K562 (cell line): ENCODE results near the gene TSHR. TPM values are rescaled to one million over a fixed set of nuclear protein-coding genes. Genes with fewer than 3 reads are reported as not detected.

Source experiments
- CEBPB ChIP-seq: fragments of 450-650 bp; IDR thresholded peaks from 2 replicates; pipeline ENCODE4 v1.6.1; 2016; ENCODE audit warnings: missing genetic modification characterization, missing compliant biosample characterization
- MAZ ChIP-seq, 2 experiments: fragments of 450-650 bp in 1 of 2; sonication (generic) in 1 of 2; formaldehyde crosslinking; IDR thresholded peaks in 1 of 2; conservative IDR thresholded peaks in 1 of 2; 2 replicates each; pipeline versions ENCODE4 v1.4.0 to v1.5.0; 2020; ENCODE audit warnings: mild to moderate bottlenecking in 1 of 2, missing genetic modification reagents in 1 of 2
- SMC3 ChIP-seq: conservative IDR thresholded peaks from 2 replicates; pipeline ENCODE4 v1.6.1; 2011; ENCODE audit warnings: low read depth, low read length, improper control_type of control experiment; ENCODE audit not compliant: insufficient read depth
- SRSF3 ChIP-seq: fragments of 200-400 bp; formaldehyde crosslinking; IDR thresholded peaks from 2 replicates; pipeline ENCODE4 v1.6.1; 2016; ENCODE audit warnings: mild to moderate bottlenecking, low read length, moderate library complexity; ENCODE audit not compliant: insufficient read depth
- STAG1 ChIP-seq: sonication (generic); formaldehyde crosslinking; IDR thresholded peaks from 2 replicates; pipeline ENCODE4 v1.5.0; 2020; ENCODE audit warnings: missing genetic modification reagents, borderline replicate concordance
- TEAD2 ChIP-seq: fragments of 450-650 bp; IDR thresholded peaks from 2 replicates; pipeline ENCODE4 v1.6.1; 2016; ENCODE audit warnings: missing genetic modification characterization, control low read depth, missing compliant biosample characterization
- polyA plus RNA-seq, 8 experiments: library from polyadenylated mRNA; depleted of rRNA in 4 of 8; stranded (reverse) in 5 of 8; unstranded in 3 of 8; fragments of >200 nt; fragmentation: Nextera tagmentation in 2 of 8; fragmentation: Illumina TruSeq in 1 of 8; extraction: Ambion mirVana in 2 of 8; extraction: Trizol in 1 of 8; gene quantifications; 2 replicates each; pipeline versions ENCODE4 v1.2.1 to v1.2.3, GENCODE V29; 2011 to 2014; ENCODE audit warnings: inconsistent platforms in 1 of 8, missing spikeins in 1 of 8
- total RNA-seq, 7 experiments: library from RNA; depleted of rRNA in 6 of 7; stranded (reverse); fragments of >200 nt in 6 of 7; fragmentation: Illumina TruSeq in 2 of 7; extraction: Trizol in 2 of 7; gene quantifications; 2 replicates each; pipeline versions ENCODE4 v1.2.1 to v1.2.3, GENCODE V29; 2011 to 2021; ENCODE audit warnings: low replicate concordance in 1 of 7
- TF ChIP-seq, protein P1 (sequence below), 2 experiments: fragments of 450-650 bp; formaldehyde crosslinking in 1 of 2; IDR thresholded peaks; 2 replicates each; pipeline versions ENCODE4 v1.4.0 to v1.6.1; 2014 to 2020; ENCODE audit warnings: mild to moderate bottlenecking in 2 of 2, borderline replicate concordance in 1 of 2, low read depth in 1 of 2
- TF ChIP-seq, protein P2 (sequence below), 2 experiments: IDR thresholded peaks; 2 replicates each; pipeline ENCODE4 v1.6.1; 2011; ENCODE audit warnings: borderline replicate concordance in 1 of 2, control low read depth in 1 of 2, low read depth in 1 of 2, low read length in 1 of 2, mild to moderate bottlenecking in 1 of 2, mixed read lengths in 1 of 2, moderate library complexity in 1 of 2; ENCODE audit not compliant: insufficient read depth in 1 of 2, insufficient read length in 1 of 2, poor library complexity in 1 of 2, severe bottlenecking in 1 of 2; ENCODE audit errors: extremely low read depth in 1 of 2

Gene TSHR
- total and polyA plus RNA-seq, 9 of the 15 experiments (the other 6 are each of a cell fraction or from before 2014, with no cell fraction given): 0.01 to 0.10 TPM; not detected in 7

DNA sequence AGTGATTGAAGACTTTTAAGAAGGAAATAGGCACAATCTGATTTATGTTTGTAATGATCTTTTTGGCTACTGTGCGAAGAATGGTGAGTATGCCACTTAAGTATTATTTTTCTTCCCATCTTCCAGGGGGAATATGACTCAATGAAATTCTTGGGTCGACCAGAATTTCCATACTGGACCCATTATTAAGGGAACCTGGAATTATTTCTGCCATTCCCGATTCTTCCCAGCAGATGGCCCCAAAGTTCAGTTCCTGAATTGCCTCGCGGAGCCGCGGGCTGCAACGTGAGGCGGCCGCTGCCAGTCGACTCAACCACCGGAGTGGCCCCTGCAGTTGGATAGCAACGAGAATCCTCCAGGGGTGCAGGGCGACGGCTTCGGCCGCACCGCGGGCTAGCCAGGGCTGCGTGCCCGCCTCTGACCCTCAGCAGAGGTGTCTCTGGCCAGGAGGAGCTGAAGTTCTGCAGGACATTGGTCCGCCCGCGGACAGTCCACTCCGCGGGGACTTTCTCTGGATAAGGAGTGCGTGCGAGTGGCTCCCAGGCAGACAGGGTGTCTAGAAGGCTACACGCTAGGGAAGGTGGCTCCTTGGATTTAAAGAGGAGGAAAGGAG, 628 bp upstream of the TSHR start (continued):
- TF ChIP-seq, protein P1, sequence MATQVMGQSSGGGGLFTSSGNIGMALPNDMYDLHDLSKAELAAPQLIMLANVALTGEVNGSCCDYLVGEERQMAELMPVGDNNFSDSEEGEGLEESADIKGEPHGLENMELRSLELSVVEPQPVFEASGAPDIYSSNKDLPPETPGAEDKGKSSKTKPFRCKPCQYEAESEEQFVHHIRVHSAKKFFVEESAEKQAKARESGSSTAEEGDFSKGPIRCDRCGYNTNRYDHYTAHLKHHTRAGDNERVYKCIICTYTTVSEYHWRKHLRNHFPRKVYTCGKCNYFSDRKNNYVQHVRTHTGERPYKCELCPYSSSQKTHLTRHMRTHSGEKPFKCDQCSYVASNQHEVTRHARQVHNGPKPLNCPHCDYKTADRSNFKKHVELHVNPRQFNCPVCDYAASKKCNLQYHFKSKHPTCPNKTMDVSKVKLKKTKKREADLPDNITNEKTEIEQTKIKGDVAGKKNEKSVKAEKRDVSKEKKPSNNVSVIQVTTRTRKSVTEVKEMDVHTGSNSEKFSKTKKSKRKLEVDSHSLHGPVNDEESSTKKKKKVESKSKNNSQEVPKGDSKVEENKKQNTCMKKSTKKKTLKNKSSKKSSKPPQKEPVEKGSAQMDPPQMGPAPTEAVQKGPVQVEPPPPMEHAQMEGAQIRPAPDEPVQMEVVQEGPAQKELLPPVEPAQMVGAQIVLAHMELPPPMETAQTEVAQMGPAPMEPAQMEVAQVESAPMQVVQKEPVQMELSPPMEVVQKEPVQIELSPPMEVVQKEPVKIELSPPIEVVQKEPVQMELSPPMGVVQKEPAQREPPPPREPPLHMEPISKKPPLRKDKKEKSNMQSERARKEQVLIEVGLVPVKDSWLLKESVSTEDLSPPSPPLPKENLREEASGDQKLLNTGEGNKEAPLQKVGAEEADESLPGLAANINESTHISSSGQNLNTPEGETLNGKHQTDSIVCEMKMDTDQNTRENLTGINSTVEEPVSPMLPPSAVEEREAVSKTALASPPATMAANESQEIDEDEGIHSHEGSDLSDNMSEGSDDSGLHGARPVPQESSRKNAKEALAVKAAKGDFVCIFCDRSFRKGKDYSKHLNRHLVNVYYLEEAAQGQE (IDR thresholded peaks at IDR 0.05; ENCODE audit: borderline replicate concordance): peak; percentile 74
- TF ChIP-seq, protein P1 (CRISPR knock-in tag; IDR thresholded peaks at IDR 0.05; ENCODE audit: low read depth): no peak
- TF ChIP-seq CEBPB (tag) (no peak), TEAD2 (tag) (no peak), SMC3 (peak; percentile 67), MAZ (CRISPR knock-in tag; conservative IDR thresholded peaks at IDR 0.05 in 1 of 2, IDR thresholded peaks at IDR 0.05 in 1 of 2) (peak in 1 of 2 experiments; percentile 44; a peak in 1 of 4 replicates), SRSF3 (no peak), STAG1 (peak; percentile 44; the same call in 1 of the 2 replicates)
- TF ChIP-seq, protein P2, sequence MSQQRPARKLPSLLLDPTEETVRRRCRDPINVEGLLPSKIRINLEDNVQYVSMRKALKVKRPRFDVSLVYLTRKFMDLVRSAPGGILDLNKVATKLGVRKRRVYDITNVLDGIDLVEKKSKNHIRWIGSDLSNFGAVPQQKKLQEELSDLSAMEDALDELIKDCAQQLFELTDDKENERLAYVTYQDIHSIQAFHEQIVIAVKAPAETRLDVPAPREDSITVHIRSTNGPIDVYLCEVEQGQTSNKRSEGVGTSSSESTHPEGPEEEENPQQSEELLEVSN (IDR thresholded peaks at IDR 0.05; ENCODE audit: borderline replicate concordance in 1 of 2, extremely low read depth in 1 of 2, insufficient read depth in 1 of 2, insufficient read length in 1 of 2, low read depth in 1 of 2, low read length in 1 of 2, poor library complexity in 1 of 2, severe bottlenecking in 1 of 2): peak; percentile 21 to 27
